NCI-H1048 (cell line): ENCODE results near the gene SLA2.
"Not testable (repeated sequence)": the region's sequence is repeated elsewhere in the genome, so short reads cannot be mapped to it uniquely, and the experiment has no call there.

Source experiments
- DNase-seq: peaks from one replicate; lab custom pipeline; 2025; lab: John Stamatoyannopoulos, UW

Gene SLA2

DNA sequence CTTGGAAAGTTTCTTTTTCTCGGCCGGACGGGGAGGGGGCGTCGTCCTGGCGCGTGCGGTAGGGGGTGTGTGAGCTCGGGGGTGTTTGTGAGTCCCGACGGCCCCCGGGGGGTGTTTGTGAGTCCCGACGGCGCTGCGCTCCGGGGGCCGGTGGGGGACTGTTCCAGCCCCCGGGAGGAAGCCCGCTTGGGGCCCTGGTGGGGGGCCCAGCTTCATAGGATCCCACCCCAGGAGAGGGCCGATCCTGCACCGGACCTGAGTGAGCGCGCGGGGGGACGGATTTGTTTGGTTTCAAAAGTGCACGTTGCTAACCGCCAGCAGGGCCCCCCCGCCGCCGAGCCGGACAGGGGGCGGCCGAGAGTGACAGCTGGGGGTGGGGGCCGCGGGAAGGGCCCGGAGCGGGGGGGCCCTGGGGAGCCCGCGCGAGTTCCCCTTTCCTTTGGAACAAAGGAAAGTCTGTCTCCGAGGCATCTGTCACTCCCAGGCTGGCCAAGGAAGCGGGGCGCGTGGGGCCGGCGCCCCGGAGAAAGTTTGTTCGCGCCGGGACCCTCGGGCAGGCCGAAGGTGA is 72.1 kb downstream of the SLA2 start:
- no peak for DNase-seq

DNA sequence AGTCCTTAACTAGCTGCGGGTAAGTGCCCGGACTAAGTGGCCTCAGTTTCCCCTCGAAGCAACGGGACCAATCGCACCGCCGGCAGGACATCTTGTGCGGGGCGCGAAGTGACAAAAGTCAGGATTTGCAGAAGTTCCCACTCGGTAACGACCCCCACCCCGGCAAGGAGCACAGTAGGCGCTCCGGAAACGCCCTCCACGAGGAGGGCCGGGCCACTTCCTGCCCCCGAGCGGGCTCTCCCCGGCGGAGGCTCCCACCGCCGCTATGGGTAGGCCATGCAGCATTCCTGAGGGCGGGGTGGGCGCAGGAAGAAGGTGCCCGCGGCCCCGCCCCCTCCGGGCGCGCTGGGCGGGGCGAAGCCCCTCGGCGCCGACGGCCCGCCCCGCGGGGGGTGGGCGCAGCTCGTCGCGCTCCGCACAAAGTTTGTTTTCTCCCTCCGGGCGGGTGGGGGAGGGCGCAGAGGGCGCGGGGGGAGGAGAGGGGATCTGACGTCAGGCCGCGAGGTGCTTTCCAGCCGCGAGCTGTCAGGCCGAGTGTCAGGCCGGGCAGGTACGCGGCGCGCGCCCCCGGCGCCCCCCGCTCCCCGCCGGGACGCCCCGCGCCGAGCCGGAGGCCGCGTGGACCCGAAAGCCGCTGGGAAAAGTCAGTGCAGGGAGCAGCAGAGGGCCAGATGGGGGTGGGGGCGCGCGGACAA is 72.7 kb downstream of the SLA2 start, which contains the start of gene TGIF2:
Gene TGIF2, plus strand, starts transcription at position 495 of the 695 bp plus-strand sequence. CDS start 5,178 bp downstream, outside the sequence.
- DNase-seq, result peak; percentile 33

DNA sequence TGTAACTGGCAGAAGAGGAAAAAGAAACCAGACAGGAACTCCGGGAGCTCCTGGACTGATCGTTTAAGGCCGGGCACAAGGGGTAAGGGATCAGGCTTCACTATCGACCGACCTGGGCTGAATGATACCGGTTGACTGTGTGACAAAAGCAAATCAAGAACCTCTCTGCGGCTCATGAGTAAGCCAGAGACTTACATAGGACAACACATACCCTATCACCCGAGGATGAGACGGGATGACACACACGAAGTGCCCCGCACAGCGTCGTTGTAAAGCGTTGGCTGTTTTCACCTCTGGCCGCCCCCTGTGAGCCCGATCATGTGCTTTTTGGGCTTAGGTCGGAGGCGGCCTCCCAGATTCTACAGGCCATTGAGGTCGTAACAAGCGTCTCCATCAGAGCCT is 73.3 kb downstream of the SLA2 start:
- no peak for DNase-seq

DNA sequence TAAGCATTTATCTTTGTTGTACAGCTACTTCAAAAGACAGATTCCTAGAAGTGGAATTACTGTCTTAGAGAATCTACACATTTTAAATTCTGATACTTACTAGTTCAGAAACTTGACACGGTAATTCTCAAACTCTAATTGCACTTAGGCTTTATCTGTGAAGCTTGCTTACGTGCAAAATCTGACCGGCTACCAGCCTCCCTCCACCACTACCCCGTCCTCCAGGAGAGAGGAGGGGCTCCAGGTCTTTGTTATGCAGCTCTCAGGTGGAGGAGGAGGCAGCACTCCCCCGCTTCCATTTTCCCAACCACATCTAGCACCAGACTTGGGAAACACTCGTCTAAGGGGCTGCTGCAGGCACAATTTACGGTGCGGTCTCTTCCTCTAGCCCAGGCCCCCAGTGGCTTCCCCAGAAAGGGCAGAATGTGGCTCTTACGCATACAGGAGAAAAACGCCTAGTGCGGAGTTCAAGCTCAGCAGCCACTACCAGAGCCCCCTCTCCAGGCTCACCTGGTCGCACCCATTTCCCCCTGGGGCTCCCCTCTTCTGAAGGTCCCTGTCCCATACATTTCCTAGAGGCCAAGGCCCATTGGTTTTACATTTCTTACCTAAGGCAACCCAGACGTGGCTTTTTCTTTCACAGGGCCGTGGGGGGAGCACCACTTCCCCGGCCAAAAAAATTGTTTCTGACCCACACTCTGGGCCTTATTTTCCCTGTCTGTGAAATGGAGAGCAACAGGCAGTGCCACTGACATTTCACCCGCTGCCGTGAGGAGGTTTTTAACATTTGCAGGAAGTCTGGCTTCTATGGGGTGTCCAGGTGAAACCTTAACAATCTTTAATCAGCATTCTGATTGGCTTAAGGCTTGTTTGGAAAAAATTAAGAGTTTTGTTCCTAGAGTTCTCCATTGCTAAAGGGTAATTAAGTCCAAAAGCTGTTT is 74.2 kb downstream of the SLA2 start:
- DNase-seq, result no peak

DNA sequence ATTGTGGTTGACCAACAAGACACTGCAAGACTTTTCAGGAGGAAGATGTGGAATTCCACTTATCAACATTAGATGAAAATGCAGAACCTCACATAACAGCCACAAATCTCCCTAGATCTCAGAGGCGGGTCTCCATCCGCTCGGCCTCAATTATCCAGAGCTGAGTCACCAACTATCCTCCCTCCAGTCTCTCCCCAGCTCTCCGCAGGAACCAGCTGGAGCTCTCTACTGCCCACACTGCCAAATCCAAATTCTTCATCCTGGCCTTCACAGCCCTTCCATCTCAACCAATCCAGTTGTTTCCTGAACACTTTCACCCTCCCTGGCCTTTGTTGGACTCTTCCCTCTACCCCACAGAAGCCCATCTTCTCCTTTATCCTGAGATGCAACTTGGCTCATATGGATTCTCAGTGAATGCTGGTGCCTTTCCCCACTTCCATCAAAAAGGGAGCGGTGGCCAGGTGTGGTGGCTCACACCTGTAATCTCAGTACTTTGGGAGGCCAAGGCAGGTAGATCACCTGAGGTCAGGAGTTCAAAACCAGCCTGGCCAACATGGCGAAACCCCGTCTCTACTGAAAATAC is 76.1 kb downstream of the SLA2 start:
- DNase-seq, result no peak

DNA sequence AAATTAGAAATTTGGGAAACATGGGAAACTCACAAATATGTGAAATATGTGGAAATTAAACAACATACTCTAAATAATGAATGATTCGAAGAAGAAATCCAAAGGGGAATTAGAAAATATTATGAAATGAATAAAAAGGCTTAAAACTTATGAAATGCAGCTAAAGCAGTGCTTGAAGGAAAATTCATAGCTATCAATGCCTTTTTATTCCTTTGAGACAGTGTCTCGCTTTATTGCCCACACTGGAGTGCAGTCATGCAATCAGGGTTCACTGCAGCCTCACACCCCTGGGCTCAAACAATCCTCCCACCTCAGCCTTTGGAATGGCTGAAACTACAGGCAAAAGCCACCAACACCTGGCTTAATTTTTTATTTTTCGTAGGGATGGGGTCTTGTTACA is 80.5 kb downstream of the SLA2 start:
- no peak for DNase-seq

DNA sequence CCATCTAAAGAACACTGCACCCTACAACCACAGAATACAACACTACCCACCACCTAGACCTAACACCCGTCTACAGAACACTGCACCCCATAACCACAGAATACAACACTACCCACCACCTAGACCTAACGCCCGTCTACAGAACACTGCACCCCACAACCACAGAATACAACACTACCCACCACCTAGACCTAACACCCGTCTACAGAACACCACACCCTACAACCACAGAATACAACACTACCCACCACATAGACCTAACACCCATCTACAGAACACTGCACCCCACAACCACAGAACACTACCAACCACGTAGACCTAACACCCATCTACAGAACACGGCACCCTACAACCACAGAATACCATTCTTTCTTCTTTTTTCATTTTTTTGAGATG is 81.3 kb downstream of the SLA2 start:
- DNase-seq, result not testable (repeated sequence)

DNA sequence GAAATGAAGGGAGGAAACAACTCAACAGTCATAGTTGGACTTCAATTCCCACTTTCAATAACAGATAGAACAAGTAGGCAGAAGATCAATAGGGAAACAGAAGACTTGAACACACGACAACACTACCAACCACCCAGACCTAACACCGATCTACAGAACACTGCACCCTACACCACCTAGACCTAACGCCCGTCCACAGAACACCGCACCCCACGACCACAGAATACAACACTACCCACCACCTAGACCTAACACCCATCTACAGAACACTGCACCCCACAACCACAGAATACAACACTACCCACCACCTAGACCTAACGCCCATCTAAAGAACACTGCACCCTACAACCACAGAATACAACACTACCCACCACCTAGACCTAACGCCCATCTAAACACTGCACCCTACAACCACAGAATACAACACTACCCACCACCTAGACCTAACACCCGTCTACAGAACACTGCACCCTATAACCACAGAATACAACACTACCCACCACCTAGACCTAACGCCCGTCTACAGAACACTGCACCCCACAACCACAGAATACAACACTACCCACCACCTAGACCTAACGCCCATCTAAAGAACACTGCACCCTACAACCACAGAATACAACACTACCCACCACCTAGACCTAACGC is 81.8 kb downstream of the SLA2 start:
- DNase-seq, result not testable (repeated sequence)

DNA sequence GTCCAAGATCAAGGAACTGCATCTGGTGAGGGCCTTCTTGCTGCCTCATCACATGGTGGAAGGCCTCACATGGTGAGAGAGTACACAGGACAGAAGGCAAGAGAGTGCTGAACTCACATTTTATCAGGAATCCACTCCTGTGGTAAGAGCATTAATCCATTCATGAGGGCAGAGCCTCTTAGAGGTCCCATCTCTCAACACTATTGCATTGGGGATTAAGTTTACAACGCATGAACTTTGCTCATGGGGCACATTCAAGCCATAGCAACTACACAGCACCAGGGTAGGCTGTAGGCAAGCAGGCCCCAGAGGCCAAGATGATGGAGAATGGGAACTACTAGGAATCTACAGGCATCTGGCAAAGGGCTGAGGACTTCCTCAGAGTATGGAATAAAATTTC is 82.6 kb downstream of the SLA2 start:
- DNase-seq, result no peak

DNA sequence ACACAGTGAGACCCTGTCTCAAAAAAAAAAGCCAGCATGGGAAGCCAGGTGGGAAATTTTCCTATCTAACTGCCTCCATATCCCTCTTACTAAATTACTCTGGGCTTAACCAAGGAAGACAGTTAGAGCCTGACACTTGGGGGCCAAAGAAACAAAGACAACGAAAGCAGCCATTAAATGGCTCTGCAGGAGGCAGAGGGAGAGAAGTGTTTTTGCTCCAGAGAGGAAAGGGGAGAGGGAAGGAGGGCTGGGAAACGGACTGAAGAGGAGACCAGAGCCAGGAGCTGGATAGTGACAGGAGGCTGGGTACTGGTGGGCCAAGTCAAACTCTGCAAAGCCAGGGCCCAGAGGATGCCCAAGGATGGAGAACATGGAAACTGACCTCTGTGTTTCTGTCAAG is 83.3 kb downstream of the SLA2 start:
- no peak for DNase-seq
